ENCODE measurements around the gene GRIN2B.

GRIN2B gene

GRCh38 chr12:13956060-13956590 is 25.3 kb downstream of the GRIN2B start:
- no peak for DNase-seq

DNA sequence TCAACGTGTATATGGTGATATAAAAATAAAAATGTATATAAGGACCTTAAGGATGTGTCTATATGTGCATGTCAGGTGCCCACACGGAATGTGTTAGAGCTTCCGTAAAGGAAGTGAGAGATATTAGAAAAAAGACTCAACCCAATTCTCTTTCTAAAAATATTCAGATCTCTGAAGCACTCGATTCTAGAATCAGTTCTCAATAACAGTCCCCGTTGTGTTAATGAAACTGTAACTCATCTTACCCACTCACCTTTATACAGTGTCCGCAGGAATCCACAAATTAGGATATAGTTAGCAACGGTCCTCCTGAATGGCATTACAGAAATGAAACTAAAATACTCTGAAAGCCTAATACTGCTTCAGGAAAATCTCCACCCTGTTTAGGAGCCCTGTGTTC is 29.3 kb downstream of the GRIN2B start:
- no peak for DNase-seq

DNA sequence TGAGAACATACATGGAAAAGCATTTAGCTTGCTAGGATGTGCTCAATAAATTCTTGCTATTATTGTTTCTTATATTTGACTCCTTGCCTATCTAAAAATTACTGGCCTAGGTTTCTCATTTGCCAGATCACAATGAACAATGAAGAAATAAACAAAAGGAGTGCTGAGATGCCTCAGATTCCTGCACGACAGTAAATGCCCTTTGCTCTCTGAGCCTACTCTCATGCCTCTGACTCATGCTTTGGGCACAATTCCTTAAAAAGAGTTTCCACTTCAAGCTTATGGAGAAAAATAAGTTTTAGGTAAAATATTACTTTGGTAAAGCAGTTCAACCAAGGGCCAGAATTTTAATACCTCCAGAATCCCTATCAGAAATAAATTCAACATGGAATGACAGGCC is 30.9 kb downstream of the GRIN2B start:
- DNase-seq: no peak

GRCh38 chr12:13948621-13949020 is 32.8 kb downstream of the GRIN2B start:
- DNase-seq: no peak

DNA sequence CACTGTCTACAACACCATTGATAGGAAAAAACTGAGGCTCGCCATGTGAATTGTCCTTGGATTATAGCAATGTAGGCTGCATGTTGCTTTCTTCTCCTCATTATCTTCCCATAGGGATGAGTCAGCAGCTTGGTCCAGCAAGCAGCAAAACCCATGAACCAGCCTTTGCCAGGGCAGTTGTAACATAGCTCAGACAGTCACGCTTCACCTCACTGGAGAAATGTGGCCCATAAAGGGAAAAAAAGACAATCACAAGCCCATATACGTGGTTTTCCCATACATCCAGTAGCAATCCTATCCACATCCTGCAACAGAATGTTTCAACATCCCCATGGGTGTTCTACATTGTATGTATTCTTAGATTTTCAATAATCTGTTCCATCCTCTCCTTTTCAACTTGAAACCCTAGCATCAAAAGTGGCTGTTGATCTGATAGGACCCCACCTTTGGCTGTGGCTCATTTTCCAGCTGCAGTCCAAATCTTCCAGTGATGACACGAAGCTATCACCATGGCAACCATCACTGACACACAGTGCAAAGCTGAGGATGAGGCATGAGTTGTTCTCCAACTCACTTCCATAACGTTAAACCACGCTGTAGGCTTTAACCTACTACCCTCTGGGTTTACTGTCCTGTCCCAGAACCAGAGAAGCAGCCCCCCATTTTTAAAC is 34.0 kb downstream of the GRIN2B start:
- no peak for DNase-seq

DNA sequence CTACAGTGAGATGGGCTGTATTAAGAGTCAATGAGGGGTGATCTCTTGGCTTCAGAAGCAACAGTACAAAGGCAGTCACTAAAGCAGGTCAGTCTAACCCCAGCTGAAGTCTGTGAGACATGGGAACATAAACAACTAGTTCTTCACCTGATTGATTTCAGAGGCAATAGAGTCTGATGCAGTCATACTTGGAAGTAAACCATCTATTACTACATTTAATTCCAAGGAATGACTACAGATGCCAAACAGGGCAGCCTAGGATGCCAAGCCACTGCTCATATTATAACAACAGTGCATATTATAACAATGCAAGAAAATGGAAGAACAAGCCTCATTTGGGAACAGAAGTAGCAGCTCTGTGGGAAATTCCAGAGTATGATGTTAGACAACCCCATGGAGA is 35.8 kb downstream of the GRIN2B start:
- no peak for DNase-seq

DNA sequence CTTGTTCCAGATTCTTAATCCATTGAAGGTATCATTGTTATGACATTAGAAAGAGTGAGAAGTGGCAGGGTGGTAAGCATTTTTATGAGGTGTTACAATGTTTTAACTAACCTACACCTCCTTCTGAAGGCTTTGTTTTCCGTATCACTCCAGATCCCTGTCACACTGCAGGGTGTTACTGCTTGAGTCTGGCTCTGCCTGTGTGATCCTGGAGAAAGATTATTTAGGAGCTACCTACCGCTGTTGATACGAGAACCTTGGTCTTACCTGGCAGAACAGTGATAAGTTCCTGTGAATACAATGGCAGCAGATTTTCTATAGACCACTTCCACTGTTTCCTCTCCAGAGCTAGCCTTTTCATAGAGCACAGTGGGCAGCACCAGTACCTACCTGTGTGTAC is 36.2 kb downstream of the GRIN2B start:
- no peak for DNase-seq

DNA sequence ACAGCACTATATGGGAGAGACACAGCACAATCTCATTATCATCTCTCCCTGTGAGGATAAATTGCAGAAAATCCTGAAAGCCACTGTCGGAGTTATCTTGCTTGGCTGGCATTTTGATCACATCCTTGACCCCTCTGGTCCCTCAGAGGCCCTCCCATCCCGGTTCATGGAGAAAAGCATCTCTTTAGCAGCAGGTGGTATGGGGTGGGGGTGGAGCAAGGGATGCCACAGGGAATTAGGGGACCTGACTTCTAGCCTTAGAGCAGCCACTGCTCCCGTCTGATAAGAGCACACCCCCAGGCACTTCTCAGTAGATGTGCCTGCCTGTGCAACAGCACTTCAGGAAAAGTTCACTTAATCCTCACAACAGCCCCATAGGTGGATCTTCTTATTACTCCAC is 38.6 kb downstream of the GRIN2B start:
- no peak for DNase-seq

- DNase-seq: peak; percentile 52 to 81
Observed at GRCh38 chr12:13941258-13942249, 39.8 kb downstream of the GRIN2B start.

DNA sequence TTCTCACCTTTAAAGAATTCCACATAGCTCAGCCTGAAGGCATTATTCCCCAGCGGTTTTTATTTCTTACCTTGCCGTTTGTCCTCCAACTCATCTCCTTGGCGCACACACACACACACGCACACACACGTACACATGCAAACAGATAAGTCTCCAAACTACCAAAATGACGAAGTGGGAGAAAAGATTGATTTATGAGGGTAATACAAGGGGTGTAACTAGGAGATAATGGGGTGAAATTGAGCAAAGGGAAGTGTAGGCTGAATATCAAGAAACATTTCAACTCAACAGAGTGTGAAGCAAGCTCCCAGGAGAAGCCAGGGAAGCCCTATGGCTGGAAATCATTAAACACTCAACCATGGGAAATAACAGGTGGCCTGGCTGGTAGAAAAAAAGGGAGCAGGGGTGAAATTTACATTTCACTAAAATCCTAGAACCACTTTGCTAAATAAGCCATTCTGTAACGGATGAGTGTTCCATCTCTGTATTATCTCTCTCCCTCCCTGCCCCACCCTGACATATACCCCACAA is 41.0 kb downstream of the GRIN2B start:
- DNase-seq: no peak

GRCh38 chr12:13937735-13938134 is 43.7 kb downstream of the GRIN2B start:
- DNase-seq: no peak

DNA sequence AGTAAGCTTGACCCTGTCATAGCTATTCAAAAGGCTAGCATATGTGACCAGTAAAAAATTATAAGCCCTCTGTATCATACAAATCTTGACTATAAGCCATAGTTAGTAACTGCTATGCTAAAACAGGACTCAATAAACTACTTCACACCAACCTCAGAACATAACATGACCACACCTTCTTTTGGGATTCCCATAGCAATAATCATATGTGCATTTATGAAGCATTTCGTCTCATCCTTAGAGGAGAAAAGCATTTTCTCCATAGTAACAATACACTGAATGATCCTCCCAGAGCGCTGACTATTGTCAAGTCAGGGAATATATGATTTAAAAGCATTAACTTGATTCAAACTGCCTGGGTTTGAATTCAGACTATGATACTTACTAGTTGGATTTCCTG is 46.2 kb downstream of the GRIN2B start:
- DNase-seq: no peak

Measured in NCI-H2081 (cell line).